Loucy (cell line): ENCODE data around the gene SLX4IP.

Experiments
- H2AFZ ChIP-seq: fragments of 200-600 bp; sonication (generic); 2 replicates; pipeline ENCODE4 v1.6.0; 2016; ENCODE audit warnings: antibody characterized with exemption, mild to moderate bottlenecking, low read length, moderate library complexity
- H3F3A ChIP-seq: fragments of 200-600 bp; 2 replicates; pipeline ENCODE4 v1.6.0; 2016; ENCODE audit warnings: antibody characterized with exemption, low read depth, mild to moderate bottlenecking
- H3K27me3 ChIP-seq: fragments of 200-600 bp; sonication (generic); 2 replicates; pipeline ENCODE4 v1.6.1; 2014; ENCODE audit warnings: low read length, mild to moderate bottlenecking; ENCODE audit not compliant: insufficient read depth, poor library complexity, severe bottlenecking
- H3K36me3 ChIP-seq: fragments of 200-600 bp; sonication (generic); 2 replicates; pipeline ENCODE4 v1.6.1; 2016; ENCODE audit warnings: low read length; ENCODE audit not compliant: insufficient read depth
- H3K4me1 ChIP-seq: fragments of 200-600 bp; sonication (generic); 2 replicates; pipeline ENCODE4 v1.5.1; 2014; ENCODE audit warnings: low read length, mild to moderate bottlenecking; ENCODE audit not compliant: insufficient read depth, poor library complexity, severe bottlenecking
- H3K4me2 ChIP-seq: fragments of 200-600 bp; sonication (generic); 2 replicates; pipeline ENCODE4 v1.6.0; 2014; ENCODE audit warnings: antibody characterized with exemption, low read length, low read depth, mild to moderate bottlenecking; ENCODE audit not compliant: poor library complexity, severe bottlenecking
- H3K4me3 ChIP-seq: fragments of 200-600 bp; sonication (generic); 2 replicates; pipeline ENCODE4 v1.5.1; 2014; ENCODE audit warnings: low read length, mild to moderate bottlenecking, mixed read lengths; ENCODE audit not compliant: poor library complexity, severe bottlenecking
- H3K79me2 ChIP-seq: fragments of 200-600 bp; sonication (generic); 2 replicates; pipeline ENCODE4 v1.6.1; 2014; ENCODE audit warnings: low read length; ENCODE audit not compliant: insufficient read depth
- H3K9ac ChIP-seq: fragments of 200-600 bp; sonication (generic); 2 replicates; pipeline ENCODE4 v1.6.0; 2014; ENCODE audit warnings: mild to moderate bottlenecking, low read depth, low read length, moderate library complexity; ENCODE audit not compliant: poor library complexity, severe bottlenecking
- H3K9me2 ChIP-seq: fragments of 200-600 bp; sonication (generic); replicated peaks from 2 replicates; pipeline ENCODE4 v1.6.1; 2016; ENCODE audit warnings: low read depth, low read length, mixed read lengths
- H3K9me3 ChIP-seq: fragments of 200-600 bp; sonication (generic); 2 replicates; pipeline ENCODE4 v1.6.1; 2014; ENCODE audit warnings: mild to moderate bottlenecking, antibody characterized with exemption, low read length, low read depth; ENCODE audit not compliant: insufficient read depth
- H4K20me1 ChIP-seq: fragments of 200-600 bp; sonication (generic); 2 replicates; pipeline ENCODE4 v1.6.0; 2014; ENCODE audit warnings: antibody characterized with exemption, low read length, mild to moderate bottlenecking; ENCODE audit not compliant: insufficient read depth, poor library complexity, severe bottlenecking
- CTCF ChIP-seq: fragments of 200-600 bp; sonication (generic); conservative IDR thresholded peaks from 2 replicates; pipeline ENCODE4 v1.5.1; 2014; ENCODE audit warnings: mild to moderate bottlenecking, antibody characterized with exemption, low read length
- EZH2phosphoT487 ChIP-seq: fragments of 200-600 bp; IDR thresholded peaks from 2 replicates; pipeline ENCODE4 v1.6.1; 2018; ENCODE audit warnings: antibody characterized with exemption, mild to moderate bottlenecking, moderate library complexity, borderline replicate concordance

Gene SLX4IP

DNA sequence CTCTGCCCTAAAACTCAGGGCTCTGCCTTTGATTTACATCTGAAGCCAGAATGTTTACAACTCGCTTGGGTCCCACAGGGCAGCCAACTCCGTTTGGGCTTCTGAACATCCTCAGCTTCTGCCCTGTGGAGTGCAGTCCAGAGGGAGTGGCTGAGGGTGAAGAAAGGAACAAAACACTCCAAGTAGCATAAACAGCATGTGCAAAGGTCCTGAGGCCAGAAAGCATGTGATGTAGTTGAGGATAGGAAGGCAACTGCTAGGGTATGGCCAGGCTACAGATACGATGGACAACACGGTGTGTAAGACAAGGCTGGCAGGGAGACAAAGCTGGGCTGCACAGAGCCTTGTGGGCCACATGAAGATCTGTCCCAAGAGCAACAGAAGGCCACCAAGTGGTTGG is 226.2 kb downstream of the SLX4IP start:
- Histone ChIP-seq H3K9ac (no peak overlapping the region), H3K27me3 (no peaks in the 10 kb centered on the region), H2AFZ (no peak overlapping the region), H3F3A (no peaks in the 10 kb centered on the region), H3K4me2 (no peak overlapping the region), H3K9me3 (no peaks in the 10 kb centered on the region), H3K4me3 (no peak overlapping the region), H3K36me3 (no peaks in the 10 kb centered on the region), H4K20me1 (no peaks in the 10 kb centered on the region), H3K79me2 (no peaks in the 10 kb centered on the region), H3K4me1 (no peaks in the 10 kb centered on the region), H3K9me2 (no peaks in the 10 kb centered on the region)
- TF ChIP-seq CTCF (no peak), EZH2phosphoT487 (no peak)

DNA sequence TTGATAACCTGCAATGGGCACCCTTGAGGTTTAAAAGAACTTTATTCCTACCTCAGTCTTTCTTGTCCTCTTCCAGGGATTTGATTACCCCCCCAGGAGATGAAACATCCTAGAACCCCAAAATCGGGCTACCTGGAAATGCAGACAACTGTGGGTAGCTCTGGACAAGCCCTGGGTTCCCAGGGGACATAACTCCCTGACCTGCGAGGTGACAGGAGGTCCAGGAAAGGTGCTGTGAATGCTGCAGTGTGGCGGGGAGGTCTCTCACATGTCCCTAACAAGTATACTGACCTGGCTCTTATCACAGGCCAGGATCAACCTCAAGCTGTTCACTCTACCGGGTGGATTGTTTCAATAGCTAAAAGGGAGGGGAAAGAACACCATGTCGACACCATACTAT is 227.0 kb downstream of the SLX4IP start:
- Histone ChIP-seq H3K4me2 (no peak overlapping the region), H4K20me1 (no peaks in the 10 kb centered on the region), H2AFZ (no peak overlapping the region), H3F3A (no peaks in the 10 kb centered on the region), H3K36me3 (no peaks in the 10 kb centered on the region), H3K9me3 (no peaks in the 10 kb centered on the region), H3K79me2 (no peaks in the 10 kb centered on the region), H3K27me3 (no peaks in the 10 kb centered on the region), H3K4me1 (no peaks in the 10 kb centered on the region), H3K9ac (no peak overlapping the region), H3K4me3 (no peak overlapping the region), H3K9me2 (no peaks in the 10 kb centered on the region)
- TF ChIP-seq CTCF (no peak), EZH2phosphoT487 (no peak)

- H3F3A ChIP-seq = no peaks in the 10 kb centered on the region
- H3K79me2 ChIP-seq = no peaks in the 10 kb centered on the region
- TF ChIP-seq CTCF = no peak
- no peak for TF ChIP-seq EZH2phosphoT487
- no peaks in the 10 kb centered on the region for H3K9me3 ChIP-seq
- no peaks in the 10 kb centered on the region for H3K4me1 ChIP-seq
- no peaks in the 10 kb centered on the region for H3K9me2 ChIP-seq
- no peak overlapping the region for H3K4me2 ChIP-seq
- H3K9ac ChIP-seq = no peak overlapping the region
- H3K36me3 ChIP-seq = no peaks in the 10 kb centered on the region
- H4K20me1 ChIP-seq = no peaks in the 10 kb centered on the region
- no peak overlapping the region for H2AFZ ChIP-seq
- H3K4me3 ChIP-seq = no peak overlapping the region
- H3K27me3 ChIP-seq = no peaks in the 10 kb centered on the region
Observed at GRCh38 chr20:10662661-10663458, 227.8 kb downstream of the SLX4IP start.
